Iris pigment epithelial cell (primary cell): ENCODE measurements around the gene RPP38.

Source experiments
- DNase-seq: peaks from one replicate; pipeline ENCODE4 v3.0.0-alpha.2; 2011; ENCODE audit warnings: low read depth

RPP38 gene

GRCh38 chr10:15112657-15113056 lies 15.5 kb downstream of the RPP38 start:
- DNase-seq: no peak

DNA sequence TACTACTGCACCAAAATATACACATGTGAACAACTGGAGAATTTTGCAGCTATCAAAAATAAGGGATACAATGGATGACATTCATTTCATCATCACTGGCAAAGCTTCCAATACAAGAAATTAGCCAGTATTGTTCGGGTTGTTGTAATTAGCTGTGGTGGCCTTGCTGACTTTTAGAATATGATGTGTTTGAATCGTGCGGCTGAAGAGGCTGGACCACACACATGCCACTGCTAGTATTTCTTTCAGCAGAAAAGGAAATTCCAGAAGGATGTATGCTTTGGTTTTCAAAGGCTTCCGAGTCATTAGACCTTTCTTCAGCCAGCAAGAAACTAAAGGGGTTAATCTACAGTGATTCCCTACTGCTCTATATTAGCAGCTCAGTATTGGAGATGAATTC lies 16.6 kb downstream of the RPP38 start:
- no peak for DNase-seq

DNA sequence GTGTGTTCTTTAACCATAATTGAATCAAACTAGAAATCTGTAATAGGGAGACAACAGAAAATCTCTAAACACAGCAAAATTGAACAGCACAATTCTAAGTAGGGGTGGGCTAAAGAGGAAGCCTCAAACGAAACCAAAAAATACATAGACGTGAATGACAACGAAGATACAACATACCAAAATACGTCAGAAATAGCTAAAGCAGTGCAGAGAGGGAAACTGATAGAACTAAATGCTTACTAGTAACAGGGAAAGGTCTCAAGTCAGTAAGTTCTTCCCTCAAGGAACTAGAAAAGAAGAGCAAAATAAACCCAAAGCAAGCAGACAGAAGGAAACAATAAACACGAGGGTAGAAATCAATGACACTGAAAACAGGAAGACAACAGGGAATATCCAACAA lies 19.1 kb downstream of the RPP38 start:
- DNase-seq: no peak

DNA sequence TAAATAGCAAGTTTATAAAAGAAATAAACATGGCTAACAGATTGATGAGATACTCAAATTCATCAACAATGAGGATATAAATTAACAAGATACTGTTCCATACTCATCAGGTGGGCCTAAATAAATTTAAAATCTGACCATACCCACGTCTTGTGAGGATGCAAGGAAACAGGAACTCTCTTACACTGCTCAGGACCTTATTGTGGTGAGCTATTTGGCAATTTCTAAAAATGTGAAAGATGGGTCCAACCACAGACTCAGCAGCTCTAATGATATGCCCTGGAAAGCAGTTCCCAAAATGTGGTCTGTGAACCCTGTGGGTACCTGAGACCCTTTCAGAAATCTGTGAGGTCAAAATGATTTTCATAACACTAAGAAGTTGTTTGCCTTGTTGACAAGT lies 21.5 kb downstream of the RPP38 start:
- no peak for DNase-seq

GRCh38 chr10:15120523-15120922 lies 23.4 kb downstream of the RPP38 start:
- DNase-seq: peak; percentile 90

DNA sequence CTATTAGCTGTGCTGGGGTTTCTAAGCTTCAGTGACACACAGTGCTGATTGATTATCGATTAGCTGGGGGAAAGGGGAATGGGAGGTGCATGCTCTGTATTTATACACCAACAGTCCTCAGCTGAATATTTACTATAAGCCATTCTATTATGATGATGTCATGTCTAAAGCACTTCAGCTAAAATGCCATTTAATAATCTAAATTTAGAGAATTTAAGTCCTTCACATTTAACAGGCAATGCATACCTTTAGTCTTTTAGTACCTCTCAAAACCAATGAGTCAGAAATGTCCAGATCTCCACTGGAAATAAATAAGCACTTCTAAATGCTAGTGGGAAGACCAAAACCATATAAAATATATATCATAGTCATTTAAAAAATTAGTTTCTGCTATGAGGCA lies 24.6 kb downstream of the RPP38 start:
- peak; percentile 58 for DNase-seq

DNA sequence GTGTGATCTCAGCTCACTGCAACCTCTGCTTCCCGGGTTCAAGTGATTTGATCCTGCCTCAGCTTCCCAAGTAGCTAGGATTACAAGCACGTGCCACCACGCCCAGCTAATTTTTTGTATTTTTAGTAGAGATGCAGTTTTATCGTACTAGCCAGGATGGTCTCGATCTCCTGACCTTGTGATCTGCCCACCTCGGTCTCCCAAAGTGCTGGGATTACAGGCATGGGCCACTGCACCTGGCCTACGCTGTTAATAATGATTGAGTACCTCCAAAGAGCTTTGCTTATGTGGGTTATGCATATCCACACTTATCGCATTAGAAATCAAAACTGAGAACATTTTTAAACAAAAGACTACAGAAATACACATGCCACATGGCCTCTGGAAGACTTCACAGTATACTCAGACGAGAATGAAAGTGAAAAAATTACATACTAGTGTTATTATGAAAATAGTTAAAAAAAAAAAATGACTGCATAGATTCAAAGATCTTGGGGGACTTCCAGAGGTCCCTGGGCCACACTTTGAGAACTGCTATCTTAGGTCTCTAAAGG lies 25.4 kb downstream of the RPP38 start:
- DNase-seq: no peak

DNA sequence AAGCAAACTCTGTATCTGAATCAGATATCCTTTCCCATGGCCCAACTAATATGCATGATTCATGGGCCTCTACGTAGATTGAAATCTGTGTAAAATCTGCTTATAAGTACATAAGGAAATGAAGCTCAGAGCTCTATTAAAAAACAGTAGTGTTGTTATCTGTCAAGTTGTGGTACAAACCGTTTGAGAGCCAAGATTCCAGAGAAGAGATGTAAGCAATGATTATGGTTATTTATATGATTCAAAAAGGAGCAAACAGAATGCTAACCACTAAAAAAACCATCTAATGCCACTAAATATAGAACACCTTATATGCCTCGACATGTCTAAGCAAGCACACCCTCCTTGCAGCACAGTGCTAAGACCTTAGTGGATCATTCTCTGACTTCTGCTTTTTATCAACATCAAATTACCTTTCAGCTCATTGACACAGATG lies 26.6 kb downstream of the RPP38 start:
- DNase-seq: peak; percentile 98

DNA sequence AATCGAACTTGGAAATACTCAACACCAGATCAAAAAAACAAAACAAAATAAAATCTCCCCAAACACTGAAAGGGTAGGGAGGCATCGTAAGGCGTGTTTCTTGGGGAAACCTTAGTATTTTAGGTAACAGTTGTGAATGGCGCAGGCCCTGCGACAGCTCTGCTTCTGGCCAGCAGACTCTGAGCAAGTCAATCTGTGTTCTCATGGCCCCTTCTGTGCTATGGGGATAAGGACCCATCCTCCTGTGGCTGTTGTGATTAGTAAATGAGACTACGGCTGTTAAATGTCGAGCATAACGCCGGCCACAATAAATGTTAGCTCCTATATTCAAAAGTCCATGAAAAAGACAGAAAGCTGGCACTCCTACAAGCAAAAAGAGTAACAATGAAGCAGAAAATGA lies 27.0 kb downstream of the RPP38 start:
- no peak for DNase-seq

GRCh38 chr10:15124908-15125307 lies 27.8 kb downstream of the RPP38 start:
- DNase-seq: no peak

DNA sequence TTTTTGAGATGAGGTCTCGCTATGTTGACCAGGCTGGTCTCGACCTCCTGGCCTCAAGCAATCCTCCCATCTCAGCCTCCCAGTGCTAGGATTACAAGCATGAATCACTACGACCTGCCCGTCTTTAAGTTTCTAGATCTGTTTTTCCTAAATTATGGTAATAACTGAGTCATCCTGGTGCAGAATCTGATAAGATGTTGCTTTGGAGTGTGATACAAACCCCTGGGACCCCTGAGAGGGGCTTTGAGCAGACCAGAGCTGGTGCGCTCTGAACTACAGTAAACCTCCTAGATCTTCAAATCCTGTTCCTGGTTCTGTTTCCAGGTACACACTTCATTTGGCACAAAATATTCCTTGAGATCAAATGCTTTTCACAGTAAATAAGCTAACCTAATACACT lies 34.2 kb downstream of the RPP38 start:
- no peak for DNase-seq

DNA sequence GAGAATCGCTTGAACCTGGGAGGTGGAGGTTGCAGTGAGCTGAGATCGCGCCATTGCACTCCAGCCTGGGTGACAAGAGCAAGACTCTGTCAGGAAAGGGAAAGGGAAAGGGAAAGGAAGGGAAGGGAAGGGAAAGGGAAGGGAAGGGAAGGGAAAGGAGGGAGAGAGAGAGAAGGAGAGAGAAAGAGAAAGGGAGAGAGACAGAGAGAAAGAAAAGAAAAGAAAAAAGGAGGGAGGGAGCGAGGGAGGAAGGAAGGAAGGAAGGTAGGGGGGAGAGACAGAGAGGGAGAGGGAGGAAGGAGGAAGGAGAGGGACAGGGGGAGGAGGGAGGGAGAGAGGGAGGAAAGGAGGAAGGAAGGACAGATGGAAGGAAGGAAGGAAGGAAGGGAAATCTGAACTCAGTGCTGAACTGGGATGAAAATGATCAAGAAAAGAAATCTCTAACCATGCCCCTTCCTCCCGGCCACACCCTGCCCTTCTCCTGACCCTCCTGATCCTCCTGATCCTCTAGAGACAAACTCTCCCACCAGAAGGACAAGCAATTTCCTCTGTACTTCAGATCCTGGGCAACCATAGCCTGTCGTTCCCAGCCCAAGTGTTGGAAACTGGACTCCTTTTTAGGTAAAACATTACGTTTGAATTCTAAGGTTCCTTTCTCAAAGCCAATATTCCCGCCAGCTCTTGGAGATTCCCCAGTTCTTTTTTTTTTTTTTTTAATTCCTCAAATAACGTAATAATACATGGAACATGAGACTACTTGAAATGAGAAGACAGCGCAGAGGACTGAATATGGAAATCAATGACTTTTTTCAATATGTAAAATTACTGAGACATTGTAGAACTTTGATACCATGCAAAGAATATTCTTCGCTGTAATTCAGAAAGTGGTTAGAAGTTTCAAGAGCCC lies 39.2 kb downstream of the RPP38 start:
- DNase-seq: no peak

DNA sequence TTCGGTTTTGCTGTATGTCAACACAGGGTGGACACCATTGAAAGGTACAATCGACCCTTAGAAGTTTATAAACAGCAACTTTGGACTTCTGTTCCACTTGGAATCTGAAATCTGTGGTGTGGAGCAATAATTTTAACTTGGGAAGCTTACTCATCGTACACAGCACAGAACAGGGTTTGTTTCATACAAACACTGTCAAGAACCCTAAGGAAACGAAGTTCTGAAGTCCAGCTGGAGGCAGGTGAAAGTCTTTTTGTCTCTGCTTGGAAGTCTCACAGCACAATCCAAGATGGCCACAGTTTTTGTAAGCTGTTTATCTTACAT lies 39.8 kb downstream of the RPP38 start:
- DNase-seq: peak; percentile 69

DNA sequence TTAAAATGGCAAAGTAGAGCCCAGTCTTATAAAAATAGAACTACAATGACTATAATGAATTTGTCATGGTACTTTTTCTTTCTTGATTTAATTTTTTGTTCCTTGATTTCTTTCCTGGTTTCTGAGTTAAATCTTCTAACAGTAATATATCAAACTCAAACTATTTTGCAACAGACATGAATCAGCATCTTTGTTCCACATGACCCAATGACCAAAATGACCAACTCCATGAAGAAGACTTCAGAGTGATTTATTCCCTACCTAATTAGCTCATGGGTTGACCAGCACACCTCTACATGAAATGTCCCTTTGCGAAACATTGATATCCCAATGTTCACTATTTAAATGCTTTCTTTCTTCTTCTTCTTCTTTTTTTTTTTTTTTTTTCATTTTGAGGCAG lies 40.5 kb downstream of the RPP38 start:
- peak; percentile 66 for DNase-seq

- DNase-seq: no peak
Observed at GRCh38 chr10:15140698-15141097, 43.5 kb downstream of the RPP38 start.

DNA sequence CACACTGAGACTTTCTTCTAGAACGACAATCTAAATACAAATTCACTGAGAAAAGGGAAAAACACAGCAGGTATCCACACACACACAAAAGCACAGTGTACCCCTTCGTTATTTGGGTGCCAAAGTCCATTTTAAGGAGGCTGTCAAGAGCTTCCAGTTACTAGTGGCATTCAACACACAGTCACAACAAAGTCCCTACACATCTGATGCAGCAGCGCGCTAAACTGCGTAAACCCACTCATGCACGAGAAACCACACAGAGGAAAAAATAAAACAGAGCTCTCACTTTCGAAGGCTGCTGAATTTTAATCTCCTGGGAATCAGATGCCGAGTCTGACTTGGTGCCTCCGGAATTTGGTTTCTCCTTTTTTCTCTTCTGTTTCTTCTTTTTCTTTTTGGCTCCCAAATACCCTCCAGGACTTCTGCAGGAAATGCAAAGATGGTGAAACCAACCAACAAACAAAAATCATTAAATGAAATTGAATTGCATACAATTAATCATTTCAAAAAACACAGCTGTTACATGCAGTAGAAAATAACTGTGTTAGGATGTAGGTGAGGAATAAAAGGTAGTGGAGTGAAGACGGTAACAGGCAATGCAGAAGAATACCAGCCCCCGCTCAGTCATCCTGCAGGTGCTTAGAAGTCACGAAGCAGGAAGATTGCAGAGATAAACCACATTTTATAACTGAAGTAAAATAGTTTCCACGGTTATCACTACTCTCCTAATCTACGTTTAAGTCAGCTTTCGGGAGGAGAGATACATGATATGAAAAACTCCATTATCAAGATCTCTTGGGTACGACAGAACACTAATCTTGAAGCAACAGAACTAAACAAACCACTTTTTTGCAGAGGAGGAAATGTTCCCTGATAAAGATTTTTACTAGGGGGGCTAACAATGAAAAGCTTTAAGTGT lies 44.2 kb downstream of the RPP38 start:
- no peak for DNase-seq

DNA sequence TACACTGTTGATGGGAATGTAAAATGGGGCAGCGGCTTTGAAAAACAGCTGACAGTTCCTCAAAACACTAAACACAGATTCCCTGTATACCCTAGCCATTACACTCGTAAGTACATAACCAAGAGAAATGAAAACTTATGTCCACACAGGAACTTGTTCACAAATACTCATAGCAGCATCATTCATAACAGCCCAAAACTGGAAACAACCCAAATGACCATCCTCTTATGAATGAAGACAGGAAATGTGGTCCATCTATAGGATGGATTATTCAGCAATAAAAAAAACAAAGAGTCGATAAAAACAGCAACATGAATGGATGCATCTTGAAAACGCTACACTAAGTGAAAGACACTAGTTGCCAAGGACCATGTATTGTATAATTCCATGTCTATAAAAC lies 47.6 kb downstream of the RPP38 start:
- peak; percentile 67 for DNase-seq

GRCh38 chr10:15146366-15146765 lies 49.2 kb downstream of the RPP38 start:
- DNase-seq: no peak

DNA sequence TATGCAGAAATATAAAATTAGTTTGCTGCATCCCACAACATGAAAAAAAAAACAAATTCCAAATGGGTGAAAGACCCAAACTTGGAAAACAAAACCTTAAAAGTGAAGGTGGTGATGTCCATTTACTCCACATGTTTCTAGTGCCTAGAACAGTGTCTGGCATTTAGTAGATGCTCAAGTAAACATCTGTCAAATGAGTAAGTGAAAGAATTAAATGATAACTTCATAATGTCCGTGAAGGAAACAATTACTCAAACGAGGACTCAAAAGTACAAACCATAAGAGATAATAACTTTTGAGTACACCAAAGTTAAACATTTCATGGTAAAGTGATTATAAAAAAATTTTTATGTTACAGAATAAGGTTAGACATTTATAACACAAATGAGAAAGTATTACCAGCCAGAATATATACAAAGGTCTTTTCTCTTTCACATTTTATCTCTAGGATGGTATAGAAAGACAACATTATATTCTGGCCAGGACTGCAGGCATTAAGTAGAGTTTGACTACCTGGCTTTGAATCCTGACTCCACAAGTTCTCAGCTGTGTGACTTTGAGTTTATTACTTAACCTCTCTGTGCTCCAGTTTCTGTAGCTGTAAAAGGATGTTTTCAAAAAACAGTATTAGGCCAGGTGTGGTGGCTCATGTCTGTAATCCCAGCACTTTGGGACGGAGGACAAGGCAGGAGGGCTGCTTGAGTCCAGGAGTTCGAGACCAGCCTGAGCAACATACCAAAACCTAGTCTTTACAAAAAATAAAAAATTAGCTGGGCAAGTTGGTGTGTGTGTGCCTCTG lies 50.6 kb downstream of the RPP38 start:
- no peak for DNase-seq

- no peak for DNase-seq
Observed at GRCh38 chr10:15149042-15149771, 52.1 kb downstream of the RPP38 start.

GRCh38 chr10:15150563-15150962 lies 53.4 kb downstream of the RPP38 start:
- DNase-seq: no peak
